ENCODE results near the gene ILDR2.

The ILDR2 gene

GRCh38 chr1:166920561-166921475 lies 54.5 kb downstream of the ILDR2 start:
- no peak for DNase-seq (ENCODE audit: low read depth in 2 of 2)
- H3K4me3 ChIP-seq (replicated peaks in 1 of 2; ENCODE audit: low read depth in 2 of 2, low read length in 2 of 2), result no peak overlapping the region
- TF ChIP-seq, protein P1, sequence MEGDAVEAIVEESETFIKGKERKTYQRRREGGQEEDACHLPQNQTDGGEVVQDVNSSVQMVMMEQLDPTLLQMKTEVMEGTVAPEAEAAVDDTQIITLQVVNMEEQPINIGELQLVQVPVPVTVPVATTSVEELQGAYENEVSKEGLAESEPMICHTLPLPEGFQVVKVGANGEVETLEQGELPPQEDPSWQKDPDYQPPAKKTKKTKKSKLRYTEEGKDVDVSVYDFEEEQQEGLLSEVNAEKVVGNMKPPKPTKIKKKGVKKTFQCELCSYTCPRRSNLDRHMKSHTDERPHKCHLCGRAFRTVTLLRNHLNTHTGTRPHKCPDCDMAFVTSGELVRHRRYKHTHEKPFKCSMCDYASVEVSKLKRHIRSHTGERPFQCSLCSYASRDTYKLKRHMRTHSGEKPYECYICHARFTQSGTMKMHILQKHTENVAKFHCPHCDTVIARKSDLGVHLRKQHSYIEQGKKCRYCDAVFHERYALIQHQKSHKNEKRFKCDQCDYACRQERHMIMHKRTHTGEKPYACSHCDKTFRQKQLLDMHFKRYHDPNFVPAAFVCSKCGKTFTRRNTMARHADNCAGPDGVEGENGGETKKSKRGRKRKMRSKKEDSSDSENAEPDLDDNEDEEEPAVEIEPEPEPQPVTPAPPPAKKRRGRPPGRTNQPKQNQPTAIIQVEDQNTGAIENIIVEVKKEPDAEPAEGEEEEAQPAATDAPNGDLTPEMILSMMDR (IDR thresholded peaks at IDR 0.05; ENCODE audit: low read depth, low read length), result no peak

GRCh38 chr1:166918956-166919316 lies 56.4 kb downstream of the ILDR2 start:
- H3K4me3 ChIP-seq (replicated peaks in 1 of 2; ENCODE audit: low read depth in 2 of 2, low read length in 2 of 2), result no peak overlapping the region
- TF ChIP-seq, protein P1 (IDR thresholded peaks at IDR 0.05; ENCODE audit: low read depth, low read length), result no peak
- no peak for DNase-seq (ENCODE audit: low read depth in 2 of 2)

GRCh38 chr1:166918088-166918955 lies 57.0 kb downstream of the ILDR2 start:
- DNase-seq (ENCODE audit: low read depth in 2 of 2), result no peak
- TF ChIP-seq, protein P1 (IDR thresholded peaks at IDR 0.05; ENCODE audit: low read depth, low read length), result no peak
- no peak overlapping the region for H3K4me3 ChIP-seq (replicated peaks in 1 of 2; ENCODE audit: low read depth in 2 of 2, low read length in 2 of 2)

- peak in 1 of 2 donors; percentile 48 for DNase-seq (ENCODE audit: low read depth in 2 of 2)
- no peak overlapping the region for H3K4me3 ChIP-seq (replicated peaks in 1 of 2; ENCODE audit: low read depth in 2 of 2, low read length in 2 of 2)
- TF ChIP-seq, protein P1 (IDR thresholded peaks at IDR 0.05; ENCODE audit: low read depth, low read length), result no peak
Measured at GRCh38 chr1:166915941-166916340, 59.4 kb downstream of the ILDR2 start.

DNA sequence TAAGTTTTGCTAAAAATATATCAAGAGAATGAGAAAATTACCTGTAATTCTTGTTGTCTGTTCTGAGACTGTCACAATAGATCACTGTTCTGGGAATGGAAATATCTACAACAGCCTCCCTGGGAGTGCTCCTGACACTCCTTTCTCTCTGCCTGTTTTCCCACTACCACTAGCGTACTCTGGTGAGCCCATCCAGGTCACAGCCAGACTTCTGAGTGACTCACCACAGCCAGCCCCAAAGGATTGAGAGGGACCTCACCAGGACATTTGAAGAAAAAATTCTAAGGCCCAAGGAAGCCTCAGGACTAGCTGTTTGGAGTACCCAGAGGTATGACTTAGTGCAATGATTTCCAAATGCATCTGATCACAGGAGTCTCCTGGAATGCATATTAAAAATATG lies 60.3 kb downstream of the ILDR2 start:
- no peak overlapping the region for H3K4me3 ChIP-seq (replicated peaks in 1 of 2; ENCODE audit: low read depth in 2 of 2, low read length in 2 of 2)
- TF ChIP-seq, protein P1 (IDR thresholded peaks at IDR 0.05; ENCODE audit: low read depth, low read length), result no peak
- no peak for DNase-seq (ENCODE audit: low read depth in 2 of 2)

GRCh38 chr1:166914111-166914510 lies 61.2 kb downstream of the ILDR2 start:
- no peak overlapping the region for H3K4me3 ChIP-seq (replicated peaks in 1 of 2; ENCODE audit: low read depth in 2 of 2, low read length in 2 of 2)
- TF ChIP-seq, protein P1 (IDR thresholded peaks at IDR 0.05; ENCODE audit: low read depth, low read length), result no peak
- no peak for DNase-seq (ENCODE audit: low read depth in 2 of 2)

All from cardiac fibroblast (primary cell).